GM19193 (cell line): Measurements from ENCODE around the gene DMXL1.

Experiments
- POLR2A ChIP-seq: IDR thresholded peaks from 4 replicates; pipeline ENCODE4 v1.6.1; 2011; ENCODE audit not compliant: insufficient read depth, insufficient read length; ENCODE audit errors: extremely low read depth

DMXL1 gene

GRCh38 chr5:119080936-119081335 is 10.0 kb downstream of the DMXL1 start:
- no peak for TF ChIP-seq POLR2A

DNA sequence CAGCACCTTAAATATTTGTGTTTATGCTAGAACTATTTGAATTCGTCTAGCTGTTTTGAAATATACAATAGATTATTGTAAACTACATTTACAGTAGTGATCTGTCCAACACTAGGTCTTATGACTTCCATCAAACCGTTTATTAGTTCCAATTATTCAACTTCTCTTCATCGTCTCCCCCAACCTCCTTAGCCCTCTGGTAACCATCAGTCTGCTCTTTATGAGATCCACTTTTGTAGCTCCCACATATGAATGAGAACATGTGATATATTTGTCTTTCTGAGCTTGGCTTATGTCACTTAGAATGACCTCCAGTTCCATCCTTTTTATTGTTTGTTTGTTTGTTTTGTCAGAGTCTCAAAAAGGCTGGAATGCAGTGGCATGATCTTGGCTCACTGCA is 11.8 kb downstream of the DMXL1 start:
- TF ChIP-seq POLR2A = no peak

- no peak for TF ChIP-seq POLR2A
These were observed 12.8 kb downstream of the DMXL1 start for GRCh38 chr5:119083679-119084078.

- TF ChIP-seq POLR2A = no peak
These were observed 17.6 kb downstream of the DMXL1 start for GRCh38 chr5:119088438-119088837.

- TF ChIP-seq POLR2A = no peak
These were observed 24.7 kb downstream of the DMXL1 start for GRCh38 chr5:119095611-119096010.

GRCh38 chr5:119105971-119106370 is 35.1 kb downstream of the DMXL1 start:
- TF ChIP-seq POLR2A = no peak

- TF ChIP-seq POLR2A = no peak
These were observed 41.3 kb downstream of the DMXL1 start for GRCh38 chr5:119112151-119112550.

DNA sequence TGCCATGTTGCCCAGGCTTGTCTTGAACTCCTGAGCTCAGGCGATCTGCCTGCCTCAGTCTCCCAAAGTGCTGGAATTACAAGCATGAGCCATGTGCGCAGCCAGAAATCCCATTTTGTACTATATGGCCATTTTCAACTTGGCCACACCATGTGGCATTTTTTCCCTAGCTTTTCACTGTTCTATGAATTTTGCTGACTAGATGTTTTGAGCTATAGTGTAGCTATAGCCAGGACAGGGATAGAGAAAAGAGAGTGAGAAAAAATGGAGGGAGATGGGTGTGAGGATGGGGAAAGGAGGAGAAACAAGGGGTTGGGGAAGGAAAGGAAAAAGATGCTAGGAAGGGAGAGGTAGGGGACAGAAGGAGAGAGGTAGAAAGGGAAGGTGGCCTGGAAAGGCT is 46.4 kb downstream of the DMXL1 start:
- no peak for TF ChIP-seq POLR2A

- TF ChIP-seq POLR2A = no peak
These were observed 47.1 kb downstream of the DMXL1 start for GRCh38 chr5:119118000-119118399.

GRCh38 chr5:119120893-119121292 is 50.0 kb downstream of the DMXL1 start:
- TF ChIP-seq POLR2A = no peak

GRCh38 chr5:119123280-119123679 is 52.4 kb downstream of the DMXL1 start:
- no peak for TF ChIP-seq POLR2A

- TF ChIP-seq POLR2A = no peak
These were observed 58.9 kb downstream of the DMXL1 start for GRCh38 chr5:119129770-119130169.

- no peak for TF ChIP-seq POLR2A
These were observed 60.8 kb downstream of the DMXL1 start for GRCh38 chr5:119131530-119132304.

- no peak for TF ChIP-seq POLR2A
These were observed 65.9 kb downstream of the DMXL1 start for GRCh38 chr5:119136666-119137318.

GRCh38 chr5:119153629-119154028 is 82.7 kb downstream of the DMXL1 start:
- no peak for TF ChIP-seq POLR2A

- no peak for TF ChIP-seq POLR2A
These were observed 87.3 kb downstream of the DMXL1 start for GRCh38 chr5:119158144-119158543.
